Endometrial microvascular endothelial cells (primary cell): Measurements from ENCODE around the gene CTDSP2. TPM values are rescaled to one million over a fixed set of nuclear protein-coding genes. Genes with fewer than 3 reads are reported as not detected.
"Not testable (repeated sequence)": the region's sequence is repeated elsewhere in the genome, so short reads cannot be mapped to it uniquely, and the experiment has no call there.

Source experiments
- in situ Hi-C: cut with HindIII; loops from 2 replicates; pipeline ENCODE4 v1.10.0; 2017; ENCODE audit warnings: low sequenced_read_pairs, low pct_unique_long_range_greater_than_20kb; ENCODE audit errors: inconsistent ontology term
- total RNA-seq: library from RNA; depleted of rRNA; stranded (reverse); fragments of >200 nt; gene quantifications from one replicate; pipeline ENCODE4 v1.2.3, GENCODE V29; 2015; ENCODE audit errors: inconsistent ontology term

The CTDSP2 gene, protein sequence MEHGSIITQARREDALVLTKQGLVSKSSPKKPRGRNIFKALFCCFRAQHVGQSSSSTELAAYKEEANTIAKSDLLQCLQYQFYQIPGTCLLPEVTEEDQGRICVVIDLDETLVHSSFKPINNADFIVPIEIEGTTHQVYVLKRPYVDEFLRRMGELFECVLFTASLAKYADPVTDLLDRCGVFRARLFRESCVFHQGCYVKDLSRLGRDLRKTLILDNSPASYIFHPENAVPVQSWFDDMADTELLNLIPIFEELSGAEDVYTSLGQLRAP
- 109 TPM for total RNA-seq

DNA sequence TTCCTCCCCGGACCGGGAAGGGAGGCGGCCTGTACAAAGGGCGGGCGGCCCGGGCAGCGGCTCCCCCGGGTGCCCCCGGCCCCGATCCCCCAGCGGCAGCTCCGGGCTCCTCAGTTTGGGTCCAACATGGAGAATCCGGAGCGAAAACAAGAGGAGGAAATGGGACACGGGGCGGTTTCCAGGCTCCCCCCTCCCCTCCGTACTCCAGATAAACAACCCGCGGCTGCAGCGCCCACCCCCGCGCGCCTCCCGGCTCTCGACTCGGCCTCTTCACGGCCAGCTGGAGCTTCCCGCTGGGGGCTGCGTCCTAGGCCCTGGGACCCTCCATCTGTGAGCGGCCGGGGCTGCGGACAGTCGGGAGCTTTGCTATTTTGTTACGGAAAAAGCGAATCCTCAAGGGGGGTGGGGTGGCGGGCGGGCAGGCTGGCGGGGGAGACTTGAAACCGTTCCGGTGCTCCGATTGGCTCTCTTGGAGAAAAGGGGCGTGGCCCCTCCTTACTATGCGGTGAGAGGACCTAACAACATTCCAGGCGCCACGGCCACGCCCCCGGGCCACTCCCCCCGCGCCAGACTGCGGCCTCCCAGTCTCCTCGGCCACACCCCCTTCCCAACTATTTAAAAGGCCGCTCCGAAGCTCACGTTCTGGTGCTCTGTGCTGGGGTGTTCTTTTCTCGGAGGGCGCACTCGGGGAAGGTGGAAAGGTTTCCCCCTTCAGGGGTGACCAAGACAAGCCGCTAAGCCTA is at the start of gene CTDSP2:
TSS of gene CTDSP2 (minus strand) at position 153 of the 743 bp plus-strand sequence. CDS start 294 bp downstream, outside the sequence.
- in situ Hi-C loops, result no loop called here

DNA sequence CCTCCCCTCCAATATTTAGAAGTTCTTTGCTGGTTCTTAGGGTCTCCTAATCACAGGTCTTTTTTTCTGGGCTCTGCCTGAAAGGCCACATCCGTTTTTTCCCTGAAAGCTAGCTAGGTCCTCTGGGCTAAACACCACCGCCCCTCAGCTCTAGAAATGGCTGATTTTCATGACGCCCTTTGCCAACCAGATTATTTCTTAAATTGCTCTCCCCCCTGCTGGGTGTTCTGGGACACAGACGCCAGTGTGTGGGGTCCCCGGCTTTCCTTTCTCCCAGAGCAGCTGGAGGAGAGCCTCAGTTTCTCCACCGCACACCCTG is 49.5 kb upstream of the CTDSP2 start:
- in situ Hi-C loops, result no loop called here

DNA sequence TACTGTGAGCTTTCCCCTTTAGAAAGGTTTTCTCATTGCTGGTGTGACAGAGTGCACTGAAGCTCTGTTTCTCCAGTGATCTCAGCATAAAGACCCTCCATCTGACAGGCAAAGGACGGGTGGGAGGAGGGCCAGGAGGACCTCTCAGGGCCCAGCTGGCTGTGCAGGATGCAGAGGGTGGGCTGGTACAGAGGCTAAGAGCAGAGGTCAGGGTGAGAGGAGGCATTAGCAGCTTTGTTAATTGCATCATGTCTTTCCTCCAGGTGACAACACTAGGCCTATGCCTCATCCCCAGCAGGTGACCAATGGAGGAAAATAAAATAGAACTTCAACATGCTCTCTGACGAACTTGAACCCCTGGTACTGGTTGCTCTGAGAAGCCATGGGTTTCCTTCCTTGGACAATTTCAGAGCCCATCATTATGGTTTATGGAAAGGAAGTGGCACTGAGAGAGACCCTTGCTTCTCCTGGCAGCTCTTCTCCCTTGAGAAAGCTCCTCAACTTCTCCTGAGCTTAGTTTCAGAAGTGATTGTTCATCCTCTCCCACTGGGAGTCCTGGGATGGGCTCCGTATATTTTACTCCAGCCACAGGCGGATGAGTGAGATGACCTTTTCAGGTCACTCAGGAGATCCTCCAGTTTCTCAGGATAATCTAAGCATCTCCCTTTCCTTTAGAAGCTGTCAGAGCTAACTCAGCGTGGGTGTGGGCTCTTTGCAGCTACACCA is 49.0 kb upstream of the CTDSP2 start:
- in situ Hi-C loops, result no loop called here

DNA sequence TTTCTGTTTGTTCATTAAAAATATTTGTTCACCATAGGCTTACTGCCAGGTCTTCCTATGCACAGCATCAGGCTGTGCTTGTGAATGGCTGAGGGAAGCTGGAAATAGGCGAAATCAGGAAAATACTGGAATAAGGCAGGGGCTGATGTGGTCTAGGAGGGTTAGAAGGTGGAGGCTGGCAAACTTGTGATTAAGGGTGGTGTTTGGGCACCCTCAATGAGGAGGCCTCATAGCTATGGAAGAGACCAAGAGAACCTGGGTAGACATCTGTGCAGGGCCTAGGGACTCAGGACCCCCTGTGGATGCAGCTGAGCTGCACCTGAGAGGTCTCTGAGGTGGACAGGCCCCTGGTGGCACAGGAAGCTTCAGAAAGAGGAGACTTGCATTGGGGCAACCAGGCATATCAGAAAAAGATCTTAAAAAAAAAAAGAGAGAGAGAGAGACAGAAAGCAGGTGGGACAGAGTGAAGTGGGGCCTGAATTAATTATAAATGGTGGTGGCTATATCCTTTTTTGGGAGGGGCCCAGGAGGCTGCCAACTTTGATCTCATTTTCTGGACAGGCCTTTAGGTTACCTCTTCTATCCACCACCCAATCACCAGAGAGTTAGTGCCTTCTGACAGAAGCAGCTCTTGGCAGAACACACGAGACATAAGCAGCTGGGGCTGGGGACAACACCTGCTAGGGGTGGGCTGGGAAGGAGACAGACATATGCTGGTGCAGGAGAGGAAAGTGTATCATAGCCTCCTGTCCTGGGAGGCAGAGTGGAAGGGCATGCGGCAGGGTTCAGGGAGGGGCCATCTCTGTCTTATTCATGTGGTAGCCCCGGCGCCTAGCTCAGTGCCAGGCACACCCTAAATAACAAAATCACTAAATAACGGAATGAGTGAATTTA is 48.1 kb upstream of the CTDSP2 start:
- in situ Hi-C loops, result no loop called here

DNA sequence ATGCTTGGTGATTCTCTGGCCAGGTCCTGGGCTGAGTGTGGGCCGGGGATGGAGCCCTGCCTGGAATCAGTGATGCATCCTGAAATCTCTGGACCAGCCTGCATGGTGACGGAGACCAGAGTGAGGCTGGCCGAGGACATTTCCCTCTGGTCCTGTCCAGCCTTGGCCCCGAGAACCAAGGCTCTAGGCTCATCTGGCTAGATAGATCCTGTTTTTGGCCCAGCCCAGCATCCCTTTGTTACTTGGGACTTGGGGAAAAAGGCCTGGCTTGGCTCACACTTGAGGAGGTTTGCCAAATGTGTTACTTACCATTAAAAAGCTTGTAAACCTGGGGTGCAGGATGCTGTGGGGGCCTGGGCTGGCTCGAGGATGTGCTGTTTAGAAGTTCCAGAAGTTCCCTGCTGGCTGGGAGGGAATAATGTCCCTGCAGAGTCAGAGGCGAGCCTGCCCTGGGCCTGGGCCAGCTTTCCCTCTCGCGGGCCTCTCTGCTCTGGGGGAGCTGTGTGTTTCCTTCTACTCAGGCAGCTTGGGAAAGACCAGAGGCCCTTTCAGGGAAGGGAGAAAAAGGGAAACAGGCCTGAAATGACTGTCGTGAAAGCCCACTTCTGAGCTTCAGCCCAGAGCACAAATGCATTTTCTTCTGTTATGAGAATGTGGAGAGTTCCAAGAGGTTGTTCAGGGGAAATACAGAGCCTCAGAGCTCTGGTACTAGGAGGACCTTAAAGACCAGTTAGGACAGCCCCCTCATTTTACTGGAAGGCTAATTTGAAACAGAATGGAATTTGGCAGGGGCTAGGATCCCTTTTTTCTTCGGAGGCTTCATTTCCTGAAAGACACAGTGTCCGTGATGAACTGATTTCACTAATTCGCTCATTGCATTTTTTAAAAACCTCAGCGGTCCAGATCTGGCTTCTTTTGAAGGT is 47.2 kb upstream of the CTDSP2 start:
- in situ Hi-C loops, result no loop called here

DNA sequence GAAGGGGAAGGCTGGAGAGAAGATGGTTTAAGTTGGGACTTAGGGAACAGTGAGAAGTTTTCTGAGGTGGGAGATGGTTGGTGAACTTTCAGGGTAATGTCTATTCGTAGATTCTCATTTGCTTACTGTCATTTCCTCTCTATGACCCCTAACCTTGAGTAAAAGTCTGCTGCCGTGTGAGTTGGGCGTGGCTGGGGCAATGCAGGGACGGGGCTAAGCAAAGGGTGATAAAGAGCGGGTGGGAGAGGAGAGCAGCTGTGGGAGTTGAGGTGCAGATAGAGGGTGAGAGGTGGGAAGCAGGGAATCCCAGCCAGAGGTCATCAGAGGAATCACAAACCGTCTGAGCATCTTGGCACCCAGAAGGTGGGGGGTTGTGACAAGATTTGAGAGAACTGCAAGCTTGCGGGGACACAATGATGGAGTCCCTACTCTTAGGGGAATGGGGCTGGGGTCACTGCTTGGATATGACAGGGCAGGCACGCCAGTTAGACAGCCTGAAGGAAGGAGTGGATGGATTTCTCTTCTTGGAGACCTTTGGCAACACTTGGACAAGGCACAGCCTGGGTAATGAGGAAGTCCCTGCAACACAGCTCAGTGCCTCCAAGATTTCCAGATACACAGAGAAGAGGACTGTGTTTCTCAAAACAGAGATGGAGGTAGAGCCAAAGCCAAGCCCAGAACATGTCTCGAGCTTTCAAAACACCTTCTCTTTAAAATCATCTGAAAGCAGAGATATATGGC is 45.9 kb upstream of the CTDSP2 start:
- in situ Hi-C loops, result no loop called here

DNA sequence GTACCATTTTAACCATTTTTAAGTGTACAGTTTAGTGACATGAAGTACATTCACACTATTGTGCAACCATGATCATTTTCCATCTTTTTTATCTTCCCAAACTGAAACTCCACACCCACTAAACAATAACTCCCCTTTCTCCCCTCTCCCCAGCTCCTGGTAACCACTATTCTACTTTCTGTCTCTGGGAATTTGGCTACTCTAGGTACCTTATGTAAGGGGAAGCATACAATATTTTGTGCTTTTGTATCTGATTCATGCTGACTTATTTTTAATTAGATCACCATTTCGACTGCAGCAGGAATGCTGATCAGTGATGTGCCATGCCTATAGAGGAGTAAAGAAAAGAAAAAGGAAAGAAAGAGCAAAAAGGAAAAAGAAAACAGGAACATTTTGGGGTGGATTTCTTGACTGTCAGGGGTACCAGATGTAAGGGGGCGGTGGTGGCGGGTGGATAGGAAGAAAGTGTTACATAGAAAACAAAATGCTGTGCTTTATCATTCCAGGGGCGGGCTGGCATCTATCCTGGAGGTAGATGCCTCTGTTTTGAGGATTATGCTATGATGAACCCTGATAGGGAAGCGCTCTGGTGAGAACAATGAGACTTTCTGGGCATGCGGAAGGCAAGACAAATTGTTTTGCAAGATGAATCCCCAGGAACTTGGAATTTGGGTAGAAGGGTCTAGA is 45.2 kb upstream of the CTDSP2 start:
- in situ Hi-C loops, result no loop called here

DNA sequence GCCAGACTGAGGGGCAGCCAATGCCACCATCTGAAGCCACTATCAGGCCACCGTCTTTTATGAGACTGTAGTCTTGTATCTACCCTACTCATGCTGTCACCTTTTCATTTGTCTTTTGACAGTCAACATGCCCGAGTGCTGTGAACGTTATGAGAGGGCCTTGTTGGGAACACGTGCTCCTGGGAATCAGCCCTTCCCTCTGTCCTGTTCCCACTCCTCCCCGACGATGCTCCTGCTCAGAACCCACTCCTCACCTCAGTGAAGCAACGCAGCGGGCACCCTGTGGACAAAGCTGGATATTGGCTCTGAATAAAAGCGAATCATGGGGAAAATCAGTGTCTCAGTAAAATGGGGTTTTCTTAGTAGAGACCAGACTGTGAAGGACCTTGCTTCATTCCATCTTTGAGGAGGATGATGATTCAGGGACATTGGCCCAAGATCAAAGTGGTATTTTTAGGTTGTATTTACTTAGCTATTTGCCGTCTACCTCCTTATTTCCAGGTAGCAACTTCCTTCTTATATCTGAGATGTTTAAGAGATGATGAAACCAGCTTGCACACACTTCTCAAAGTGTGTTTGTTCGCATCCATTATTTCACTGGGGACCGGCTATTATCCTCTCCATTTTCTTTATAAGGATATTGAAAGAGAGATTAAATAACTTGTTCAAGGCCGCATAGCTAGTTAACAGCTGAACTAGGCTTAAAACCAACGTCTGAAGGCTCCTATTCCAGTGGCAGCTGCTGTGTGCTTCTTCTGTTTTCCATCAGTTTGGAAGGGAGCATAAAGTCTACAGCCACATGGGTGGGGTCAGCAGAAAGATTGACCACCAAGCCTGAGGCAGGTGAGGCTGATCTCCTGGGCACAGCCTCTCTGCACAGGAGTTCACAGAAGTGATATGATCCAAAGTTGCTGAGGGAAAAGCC is 43.9 kb upstream of the CTDSP2 start:
- in situ Hi-C loops, result no loop called here

DNA sequence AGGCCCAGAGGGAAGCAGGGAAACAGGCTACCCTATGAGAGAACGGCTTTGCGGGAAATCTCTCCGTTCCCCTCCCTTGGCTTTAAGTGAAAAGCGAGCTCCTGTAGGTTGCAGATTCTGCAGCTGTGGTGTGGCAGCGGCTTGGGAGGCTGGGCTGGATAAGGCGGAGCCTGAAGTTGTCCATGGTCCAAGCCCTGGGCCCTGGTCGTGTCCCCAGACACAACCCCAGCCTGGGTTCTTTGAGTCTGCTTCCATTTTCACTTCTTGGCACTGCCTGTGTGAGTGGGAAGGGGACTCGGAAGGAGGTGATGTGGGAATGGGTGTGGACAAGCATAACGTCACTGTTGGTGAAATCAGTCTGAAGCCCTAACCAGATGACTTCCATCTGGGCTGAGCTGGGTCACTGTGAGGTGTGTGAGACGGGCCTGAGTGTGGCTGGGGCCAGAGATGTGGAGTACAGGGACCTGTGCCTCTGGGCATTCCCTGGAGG is 43.0 kb upstream of the CTDSP2 start:
- in situ Hi-C loops, result no loop called here

DNA sequence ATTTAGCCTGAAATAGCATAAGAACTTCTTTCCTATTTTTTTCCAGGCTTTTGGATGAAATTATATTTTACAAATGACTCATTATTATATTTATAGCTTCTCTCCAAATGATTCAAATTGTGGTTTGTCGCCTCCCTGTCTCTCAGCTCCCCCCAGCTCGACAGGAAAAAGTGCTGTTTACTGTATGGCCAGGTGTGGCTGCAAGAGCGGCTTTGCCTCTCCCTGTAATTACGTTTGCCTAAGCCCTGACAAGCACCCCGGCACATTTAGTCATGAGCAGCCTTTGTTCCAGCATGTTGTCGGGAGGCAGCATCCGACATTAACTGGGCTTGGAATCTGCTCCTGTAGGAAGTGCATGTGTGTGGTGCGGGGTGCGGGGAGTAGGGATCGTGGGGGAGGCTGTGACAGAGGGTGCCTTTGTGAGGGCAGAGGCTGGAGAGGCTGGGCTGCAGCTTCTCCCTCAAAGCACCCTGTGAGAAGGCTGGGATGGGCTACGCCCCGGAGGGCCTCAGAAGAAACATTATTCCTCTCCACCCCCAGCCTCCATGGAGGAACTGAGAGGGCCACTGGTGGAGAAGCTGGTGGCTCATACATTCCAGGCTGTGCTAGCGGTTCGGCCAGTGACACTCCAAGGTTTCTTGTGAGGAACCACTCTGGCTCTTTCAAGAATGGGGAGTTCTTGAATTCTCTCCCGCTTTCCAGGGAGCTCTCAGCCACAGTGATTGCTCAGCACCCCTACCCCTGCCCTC is 42.1 kb upstream of the CTDSP2 start:
- in situ Hi-C loops, result no loop called here

DNA sequence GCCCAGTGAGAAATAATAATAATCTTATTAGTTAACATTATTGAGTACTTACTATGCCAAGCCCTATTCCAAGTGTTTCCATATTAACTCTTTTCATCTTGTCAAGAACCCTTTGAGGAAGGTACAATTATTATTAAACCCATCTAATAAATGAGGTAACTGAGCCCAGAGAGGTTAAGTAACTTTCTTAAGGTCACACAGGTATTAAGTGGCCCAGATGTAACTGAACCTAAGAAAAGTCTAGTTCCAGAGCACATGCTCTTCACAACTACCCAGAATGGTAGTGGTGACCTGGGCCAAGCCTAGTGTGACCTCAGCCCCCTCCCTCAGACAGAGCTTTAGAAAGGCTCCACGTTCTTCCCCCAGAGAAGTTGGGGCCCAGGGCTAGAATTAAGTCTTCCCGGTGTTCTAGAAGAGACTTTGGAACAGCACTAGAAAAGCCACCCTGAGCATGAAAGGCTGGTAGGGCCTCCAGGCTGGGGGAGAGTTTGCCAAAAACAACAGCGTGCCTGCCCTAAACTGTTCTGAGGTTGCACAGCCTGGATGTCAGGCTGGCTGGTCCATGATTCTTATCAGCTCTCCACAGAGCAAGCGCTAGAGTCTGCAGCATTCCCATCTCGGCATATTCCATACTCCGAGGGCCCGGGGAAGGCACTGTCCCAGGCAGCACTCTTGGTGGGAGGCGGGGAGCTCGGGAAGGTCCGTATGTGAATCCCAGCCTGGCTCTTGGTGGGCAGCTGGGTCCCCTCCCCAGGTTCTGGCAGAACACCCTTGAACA is 41.3 kb upstream of the CTDSP2 start:
- in situ Hi-C loops, result no loop called here

DNA sequence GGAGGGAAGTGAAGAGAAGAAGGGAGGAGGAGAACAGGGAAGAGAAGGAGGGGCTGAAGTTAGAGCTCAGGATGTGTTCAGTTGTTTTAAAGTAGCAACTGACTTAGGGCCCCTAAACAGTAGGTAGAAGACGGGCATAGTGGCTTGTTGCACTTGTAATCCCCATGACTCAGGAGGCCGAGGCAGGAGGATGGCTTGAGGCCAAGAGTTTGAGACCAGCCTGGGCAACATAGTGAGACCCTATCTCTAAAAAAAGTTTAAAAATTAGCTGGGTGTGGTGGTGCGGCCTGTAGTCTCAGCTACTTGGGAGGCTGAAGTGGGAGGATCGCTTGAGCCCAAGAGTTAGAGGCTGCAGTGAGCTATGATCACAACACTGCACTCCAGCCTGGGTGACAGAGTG is 40.4 kb upstream of the CTDSP2 start:
- in situ Hi-C loops, result not testable (repeated sequence)

DNA sequence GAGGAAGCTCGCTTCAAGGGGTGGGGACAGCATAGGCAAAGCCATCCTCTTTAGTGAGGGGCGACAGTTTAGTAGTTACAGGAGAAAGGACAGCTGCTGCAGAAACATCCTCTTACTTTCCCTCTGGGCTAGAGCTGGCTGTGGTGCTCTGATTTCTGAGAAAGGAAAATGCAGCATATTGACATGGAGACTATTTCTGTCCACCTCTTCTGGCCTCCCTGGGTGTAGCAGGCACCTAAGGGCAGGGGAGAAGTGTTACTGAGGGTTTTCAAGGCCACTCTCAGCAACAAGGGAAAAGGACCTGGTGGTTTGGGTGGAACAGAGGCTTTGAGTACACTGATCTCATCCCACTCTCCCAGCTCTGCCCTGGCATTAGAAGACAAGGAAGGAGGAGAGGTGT is 40.0 kb upstream of the CTDSP2 start:
- in situ Hi-C loops, result no loop called here

DNA sequence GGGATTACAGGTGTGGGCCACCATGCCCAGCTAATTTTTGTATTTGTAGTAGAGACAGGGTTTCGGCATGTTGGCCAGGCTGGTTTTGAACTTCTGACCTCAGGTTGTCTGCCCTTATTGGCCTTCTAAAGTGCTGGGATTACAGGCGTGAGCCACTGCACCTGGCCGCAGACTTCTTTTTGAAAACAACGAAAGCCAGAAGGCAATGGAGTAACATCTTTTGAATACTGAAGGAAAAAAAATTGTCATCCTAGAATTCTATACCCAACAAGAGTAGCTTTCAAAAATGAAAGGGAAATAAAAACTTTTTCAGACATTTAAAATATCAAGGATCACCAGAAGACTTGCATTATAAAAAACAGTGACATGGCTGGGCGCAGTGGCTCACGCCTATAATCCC is 38.7 kb upstream of the CTDSP2 start:
- in situ Hi-C loops, result no loop called here
